Body of pancreas (tissue), 4 donors: Measurements from ENCODE around the gene PHKB.

ENCODE experiments used
- POLR2A ChIP-seq, 3 donors: fragments of 450-650 bp; IDR thresholded peaks; one replicate each; pipeline ENCODE4 v1.6.1; 2016; ENCODE audit warnings: antibody characterized with exemption in 3 of 3, mild to moderate bottlenecking in 2 of 3
- TF ChIP-seq, protein P1 (sequence below), 7 experiments: fragments of 450-650 bp in 4 of 7; fragments of 200-600 bp in 3 of 7; sonication (generic) in 3 of 7; IDR thresholded peaks; one replicate each; pipeline ENCODE4 v1.5.1; 2016 to 2019; ENCODE audit warnings: antibody characterized with exemption in 7 of 7

DNA sequence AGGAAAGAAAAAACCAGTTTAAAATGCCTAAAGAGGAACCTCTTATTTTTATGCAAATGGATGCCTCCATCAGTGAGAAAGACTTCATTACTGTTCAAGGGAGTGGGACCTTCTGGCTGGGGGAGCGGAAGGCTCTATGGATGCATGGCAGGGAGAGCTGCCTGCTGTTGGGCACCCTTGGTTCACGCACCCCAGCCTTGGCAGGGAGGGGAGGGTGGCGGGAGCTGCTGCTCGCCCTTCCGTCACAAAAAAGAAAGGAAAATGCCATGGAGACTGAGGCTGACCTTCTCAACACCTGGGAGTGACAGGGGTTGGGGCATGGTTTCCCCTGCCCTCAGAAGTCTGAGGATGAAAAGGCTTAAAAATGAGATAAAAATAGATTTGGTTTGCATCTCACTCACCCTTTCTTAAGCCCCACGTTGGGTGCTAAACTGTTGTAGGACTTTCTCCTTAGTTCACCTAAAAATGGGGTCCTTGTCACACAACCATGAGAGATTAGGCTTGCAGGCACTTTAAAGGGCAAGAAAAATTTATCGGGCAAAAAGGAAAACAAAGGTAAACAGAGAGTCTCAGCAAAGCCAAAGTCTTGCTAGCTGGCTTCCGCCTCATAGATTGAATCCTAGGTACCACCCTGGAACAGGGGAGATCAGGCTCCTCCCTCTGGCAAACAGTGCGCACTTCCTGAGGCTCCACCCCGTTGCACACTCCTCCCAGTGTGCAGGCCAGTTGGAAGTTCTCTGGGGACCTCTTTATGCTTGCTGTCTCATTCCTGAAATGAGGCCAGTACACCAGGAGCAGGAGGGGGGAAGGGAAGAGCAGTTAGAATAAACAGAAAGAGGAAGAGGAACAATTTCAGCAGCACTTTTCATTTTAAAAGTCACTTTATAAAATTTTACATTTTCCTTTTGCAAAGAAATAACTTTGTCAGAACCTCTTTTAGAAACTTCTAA, 31.6 kb downstream of the PHKB start:
- TF ChIP-seq, protein P1, sequence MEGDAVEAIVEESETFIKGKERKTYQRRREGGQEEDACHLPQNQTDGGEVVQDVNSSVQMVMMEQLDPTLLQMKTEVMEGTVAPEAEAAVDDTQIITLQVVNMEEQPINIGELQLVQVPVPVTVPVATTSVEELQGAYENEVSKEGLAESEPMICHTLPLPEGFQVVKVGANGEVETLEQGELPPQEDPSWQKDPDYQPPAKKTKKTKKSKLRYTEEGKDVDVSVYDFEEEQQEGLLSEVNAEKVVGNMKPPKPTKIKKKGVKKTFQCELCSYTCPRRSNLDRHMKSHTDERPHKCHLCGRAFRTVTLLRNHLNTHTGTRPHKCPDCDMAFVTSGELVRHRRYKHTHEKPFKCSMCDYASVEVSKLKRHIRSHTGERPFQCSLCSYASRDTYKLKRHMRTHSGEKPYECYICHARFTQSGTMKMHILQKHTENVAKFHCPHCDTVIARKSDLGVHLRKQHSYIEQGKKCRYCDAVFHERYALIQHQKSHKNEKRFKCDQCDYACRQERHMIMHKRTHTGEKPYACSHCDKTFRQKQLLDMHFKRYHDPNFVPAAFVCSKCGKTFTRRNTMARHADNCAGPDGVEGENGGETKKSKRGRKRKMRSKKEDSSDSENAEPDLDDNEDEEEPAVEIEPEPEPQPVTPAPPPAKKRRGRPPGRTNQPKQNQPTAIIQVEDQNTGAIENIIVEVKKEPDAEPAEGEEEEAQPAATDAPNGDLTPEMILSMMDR (IDR thresholded peaks at IDR 0.05) = no peak
- peak in 1 of 3 donors; percentile 41 for TF ChIP-seq POLR2A (IDR thresholded peaks at IDR 0.05)
